Measurements from ENCODE around the gene ERF.

The ERF gene

DNA sequence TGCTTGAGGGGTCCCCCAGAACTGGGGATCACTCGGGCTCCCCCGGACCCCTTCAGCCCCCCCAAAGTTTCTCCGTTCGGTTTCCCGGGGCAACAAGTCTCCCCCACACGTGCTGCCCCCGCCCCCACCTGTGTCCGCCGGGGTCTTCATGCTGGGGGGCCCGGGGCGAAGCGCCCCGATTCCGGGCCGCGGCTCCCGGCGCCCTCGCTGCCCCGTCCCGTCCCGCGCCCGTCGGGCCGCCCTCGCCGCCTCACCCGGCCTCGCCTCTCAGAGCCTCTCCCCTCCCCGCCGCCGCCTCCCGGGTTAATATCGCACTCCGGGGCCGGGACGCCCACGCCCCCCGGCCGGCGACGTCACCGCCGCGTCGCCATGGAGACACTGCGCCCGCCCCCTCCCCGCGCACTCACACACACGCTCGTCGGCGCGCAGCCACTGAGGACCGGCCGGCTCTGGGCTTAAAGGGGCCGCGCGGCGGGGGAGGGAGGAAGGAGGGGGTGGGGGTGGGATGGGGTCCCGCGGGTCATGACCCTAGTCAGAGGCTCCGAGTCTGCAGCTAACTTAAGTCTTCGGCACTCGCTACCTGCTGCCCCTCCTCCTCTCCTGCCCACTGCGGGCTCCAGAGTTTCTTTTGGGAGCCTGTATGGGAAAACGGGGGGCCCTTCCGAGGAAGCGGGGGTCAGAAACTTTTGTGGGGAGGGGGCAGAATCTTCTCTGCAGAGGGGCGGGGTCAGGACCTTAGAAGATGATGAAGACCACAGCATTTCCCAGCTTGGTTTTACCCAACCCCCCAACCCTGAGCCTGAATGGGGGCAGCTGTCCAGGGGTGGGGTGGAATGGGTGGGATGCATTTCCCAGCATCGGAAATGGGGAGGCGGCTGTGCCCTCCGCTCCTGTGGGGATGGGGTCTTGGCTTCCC is at the start of gene ERF:
Gene ERF (minus strand): TSS at position 279 of the 916 bp plus-strand sequence. CDS start 129 bp downstream, at position 150.
- peak; percentile 97 for DNase-seq (ENCODE audit: extremely low spot score)
- ChIA-PET POLR2A (interaction anchor here (0.6 kb wide), 1 partner anchor 385 kb away, joined by 4 read pairs; no protein-coding TSS in a partner anchor), CTCF (interaction anchor here (1.1 to 1.6 kb wide), 2 partner anchors 24 to 41 kb away, joined by 4 to 5 read pairs; no protein-coding TSS in a partner anchor)
- TF ChIP-seq, protein P1, sequence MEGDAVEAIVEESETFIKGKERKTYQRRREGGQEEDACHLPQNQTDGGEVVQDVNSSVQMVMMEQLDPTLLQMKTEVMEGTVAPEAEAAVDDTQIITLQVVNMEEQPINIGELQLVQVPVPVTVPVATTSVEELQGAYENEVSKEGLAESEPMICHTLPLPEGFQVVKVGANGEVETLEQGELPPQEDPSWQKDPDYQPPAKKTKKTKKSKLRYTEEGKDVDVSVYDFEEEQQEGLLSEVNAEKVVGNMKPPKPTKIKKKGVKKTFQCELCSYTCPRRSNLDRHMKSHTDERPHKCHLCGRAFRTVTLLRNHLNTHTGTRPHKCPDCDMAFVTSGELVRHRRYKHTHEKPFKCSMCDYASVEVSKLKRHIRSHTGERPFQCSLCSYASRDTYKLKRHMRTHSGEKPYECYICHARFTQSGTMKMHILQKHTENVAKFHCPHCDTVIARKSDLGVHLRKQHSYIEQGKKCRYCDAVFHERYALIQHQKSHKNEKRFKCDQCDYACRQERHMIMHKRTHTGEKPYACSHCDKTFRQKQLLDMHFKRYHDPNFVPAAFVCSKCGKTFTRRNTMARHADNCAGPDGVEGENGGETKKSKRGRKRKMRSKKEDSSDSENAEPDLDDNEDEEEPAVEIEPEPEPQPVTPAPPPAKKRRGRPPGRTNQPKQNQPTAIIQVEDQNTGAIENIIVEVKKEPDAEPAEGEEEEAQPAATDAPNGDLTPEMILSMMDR (IDR thresholded peaks at IDR 0.05; ENCODE audit: control extremely low read depth, extremely low read depth, low read depth, missing control alignments), result no peak

DNA sequence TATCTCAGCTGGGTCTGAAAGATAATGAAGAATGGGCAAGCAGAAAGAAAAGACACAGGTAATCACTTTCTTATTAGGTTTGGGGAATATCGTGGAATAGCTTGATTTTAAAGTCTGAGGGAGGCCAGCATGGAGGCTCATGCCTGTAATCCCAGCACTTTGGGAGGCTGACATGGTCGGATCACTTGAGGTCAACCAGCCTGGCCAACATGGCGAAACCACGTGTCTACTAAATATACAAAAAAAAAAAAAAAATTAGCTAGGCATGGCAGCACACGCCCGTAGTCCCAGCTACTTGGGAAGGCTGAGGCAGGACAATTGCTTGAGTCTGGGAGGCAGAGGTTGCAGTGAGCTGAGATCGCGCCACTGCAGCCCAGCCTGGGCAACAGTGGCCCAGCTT is 48.9 kb upstream of the ERF start:
- TF ChIP-seq, protein P1 (IDR thresholded peaks at IDR 0.05; ENCODE audit: control extremely low read depth, extremely low read depth, low read depth, missing control alignments), result no peak
- DNase-seq (ENCODE audit: extremely low spot score), result no peak
- ChIA-PET POLR2A (interaction anchor here (0.7 kb wide), 1 partner anchor 52 kb away, joined by 7 read pairs; no protein-coding TSS in a partner anchor), CTCF (interaction anchor here (0.8 to 3.3 kb wide), 4 partner anchors 7 to 137 kb away, joined by 3 to 13 read pairs (median 4); no protein-coding TSS in a partner anchor)

DNA sequence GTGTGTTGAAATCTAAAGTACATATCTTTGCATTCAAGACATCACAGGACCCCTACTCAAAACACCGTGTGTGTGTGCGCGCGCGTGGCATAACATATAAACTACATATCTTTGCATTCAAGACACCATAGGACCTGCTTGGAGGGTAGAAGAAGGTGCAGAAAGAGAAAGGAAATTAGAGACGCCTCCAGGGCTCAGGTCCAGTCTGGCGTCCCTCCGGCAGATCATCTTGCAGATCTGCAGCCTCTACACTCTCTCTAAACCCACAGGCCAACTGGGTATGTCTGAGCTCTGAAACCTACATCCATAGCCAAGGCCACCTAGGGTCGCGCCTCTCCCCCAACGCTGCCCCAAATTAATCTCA is 48.2 kb upstream of the ERF start:
- POLR2A ChIA-PET, result no interaction called here
- CTCF ChIA-PET, result interaction anchor here (1.0 to 1.1 kb wide), 3 partner anchors 8 to 268 kb away, joined by 3 read pairs; no protein-coding TSS in a partner anchor
- no peak for DNase-seq (ENCODE audit: extremely low spot score)
- TF ChIP-seq, protein P1 (IDR thresholded peaks at IDR 0.05; ENCODE audit: control extremely low read depth, extremely low read depth, low read depth, missing control alignments), result no peak

DNA sequence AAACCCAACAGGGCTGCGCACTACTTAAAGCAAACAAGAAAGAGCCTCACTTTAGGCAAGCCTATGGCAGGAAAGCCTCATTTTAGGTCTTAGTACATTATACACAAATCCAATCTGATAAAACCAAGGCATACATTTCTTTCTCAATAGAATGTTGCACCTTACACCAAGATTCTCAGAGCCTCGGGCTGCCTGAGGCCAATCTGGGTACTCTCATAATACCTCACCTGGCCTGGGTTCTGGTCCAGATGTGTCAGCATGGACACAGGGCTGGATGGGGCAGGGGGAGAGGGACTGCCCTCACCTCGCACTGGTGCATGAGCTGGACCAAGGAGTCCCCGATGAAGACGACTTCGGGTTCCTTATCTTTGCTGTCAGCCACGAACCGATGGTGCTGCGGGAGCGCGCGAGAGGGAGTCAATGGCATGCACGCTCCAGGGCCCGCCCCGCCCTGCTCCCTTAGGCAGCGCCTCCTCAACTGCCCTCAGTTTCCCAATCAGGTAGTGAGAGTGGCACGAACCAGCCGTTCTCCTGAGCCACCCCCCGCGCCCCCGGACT is 46.8 kb upstream of the ERF start, which contains the start of gene PRR19:
Gene PRR19 (plus strand): TSS at position 487 of the 558 bp plus-strand sequence. CDS start 7,453 bp downstream, outside the sequence.
- ChIA-PET POLR2A (interaction anchor here (0.7 kb wide), 1 partner anchor 74 kb away, joined by 4 read pairs; no protein-coding TSS in a partner anchor), CTCF (interaction anchor here (1.0 kb wide), 1 partner anchor 14 kb away, joined by 3 read pairs; no protein-coding TSS in a partner anchor)
- TF ChIP-seq, protein P1 (IDR thresholded peaks at IDR 0.05; ENCODE audit: control extremely low read depth, extremely low read depth, low read depth, missing control alignments), result no peak
- no peak for DNase-seq (ENCODE audit: extremely low spot score)

DNA sequence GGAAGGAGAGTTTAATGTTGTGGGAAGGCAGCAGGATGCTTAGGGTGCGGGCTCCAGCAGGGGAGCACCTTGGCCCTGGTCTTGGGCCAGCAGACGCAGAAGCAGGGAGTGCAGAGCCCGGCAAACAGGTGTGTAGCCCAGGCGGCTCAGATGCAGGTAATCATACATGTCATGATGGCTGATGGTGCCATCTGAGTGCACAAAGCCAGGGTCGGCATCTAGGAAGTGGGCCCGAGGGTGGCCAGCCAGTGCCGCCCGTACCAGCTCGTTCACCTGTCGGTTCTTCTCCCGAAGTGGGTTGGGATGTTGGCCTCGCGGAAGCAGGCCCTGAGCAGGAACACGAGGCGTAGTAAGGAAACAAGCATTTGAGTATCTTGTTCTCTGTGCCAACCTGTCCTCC is 42.1 kb upstream of the ERF start:
- CTCF ChIA-PET, result interaction anchor here (0.9 to 3.4 kb wide), 18 partner anchors 9 to 188 kb away, joined by 3 to 20 read pairs (median 5); no protein-coding TSS in a partner anchor
- TF ChIP-seq, protein P1 (IDR thresholded peaks at IDR 0.05; ENCODE audit: control extremely low read depth, extremely low read depth, low read depth, missing control alignments), result no peak
- no peak for DNase-seq (ENCODE audit: extremely low spot score)
- POLR2A ChIA-PET, result interaction anchor here (0.6 kb wide), 1 partner anchor 79 kb away, joined by 3 read pairs; the partner anchor contains the start of gene DEDD2
